ENCODE measurements around the gene ARFGAP3. TPM values are rescaled to one million over a fixed set of nuclear protein-coding genes. Genes with fewer than 3 reads are reported as not detected.
"Not testable (repeated sequence)": the region's sequence is repeated elsewhere in the genome, so short reads cannot be mapped to it uniquely, and the experiment has no call there.

ARFGAP3 gene
- total RNA-seq, 1 donor from 2014 or later: 62.0 TPM

- no peak for TF ChIP-seq CTCF (IDR thresholded peaks at IDR 0.05; ENCODE audit: insufficient read depth, low read length, poor library complexity, severe bottlenecking)
- no peak overlapping the region for H3K4me3 ChIP-seq (ENCODE audit: low read depth, low read length)
- H3K27me3 ChIP-seq (ENCODE audit: control insufficient read depth, insufficient read depth, low read length): peaks cover 2% of the 10 kb centered on the region
These were observed 71.2 kb downstream of the ARFGAP3 start for GRCh38 chr22:42785706-42786499.

GRCh38 chr22:42782306-42782705 is 74.8 kb downstream of the ARFGAP3 start:
- not testable (repeated sequence) for H3K4me3 ChIP-seq (ENCODE audit: low read depth, low read length); H3K27me3 ChIP-seq (ENCODE audit: control insufficient read depth, insufficient read depth, low read length); DNase-seq (ENCODE audit: low read depth); H3K36me3 ChIP-seq (ENCODE audit: control insufficient read depth, insufficient read depth, low read length)

More at GRCh38 chr22:42785706-42786499, 71.2 kb downstream of the ARFGAP3 start:
- no peaks in the 10 kb centered on the region for H3K36me3 ChIP-seq (ENCODE audit: control insufficient read depth, insufficient read depth, low read length)
- DNase-seq (ENCODE audit: low read depth): no peak

- TF ChIP-seq CTCF (IDR thresholded peaks at IDR 0.05; ENCODE audit: insufficient read depth, low read length, poor library complexity, severe bottlenecking): peak; percentile 77
- Histone ChIP-seq H3K27me3 (ENCODE audit: control insufficient read depth, insufficient read depth, low read length) (no peaks in the 10 kb centered on the region), H3K36me3 (ENCODE audit: control insufficient read depth, insufficient read depth, low read length) (no peaks in the 10 kb centered on the region), H3K4me3 (ENCODE audit: low read depth, low read length) (no peak overlapping the region)
- peak; percentile 80 for DNase-seq (ENCODE audit: low read depth)
These were observed 77.0 kb downstream of the ARFGAP3 start for GRCh38 chr22:42780070-42780540.

GRCh38 chr22:42777126-42777525 is 79.9 kb downstream of the ARFGAP3 start:
- no peak for TF ChIP-seq CTCF (IDR thresholded peaks at IDR 0.05; ENCODE audit: insufficient read depth, low read length, poor library complexity, severe bottlenecking)
- no peaks in the 10 kb centered on the region for H3K27me3 ChIP-seq (ENCODE audit: control insufficient read depth, insufficient read depth, low read length)
- DNase-seq (ENCODE audit: low read depth): no peak
- no peaks in the 10 kb centered on the region for H3K36me3 ChIP-seq (ENCODE audit: control insufficient read depth, insufficient read depth, low read length)
- no peak overlapping the region for H3K4me3 ChIP-seq (ENCODE audit: low read depth, low read length)

GRCh38 chr22:42773167-42773566 is 83.9 kb downstream of the ARFGAP3 start:
- no peak for TF ChIP-seq CTCF (IDR thresholded peaks at IDR 0.05; ENCODE audit: insufficient read depth, low read length, poor library complexity, severe bottlenecking)
- H3K4me3 ChIP-seq (ENCODE audit: low read depth, low read length): no peak overlapping the region
- DNase-seq (ENCODE audit: low read depth): no peak
- no peaks in the 10 kb centered on the region for H3K27me3 ChIP-seq (ENCODE audit: control insufficient read depth, insufficient read depth, low read length)
- no peaks in the 10 kb centered on the region for H3K36me3 ChIP-seq (ENCODE audit: control insufficient read depth, insufficient read depth, low read length)

GRCh38 chr22:42772647-42773046 is 84.4 kb downstream of the ARFGAP3 start:
- no peak for TF ChIP-seq CTCF (IDR thresholded peaks at IDR 0.05; ENCODE audit: insufficient read depth, low read length, poor library complexity, severe bottlenecking)
- no peaks in the 10 kb centered on the region for H3K36me3 ChIP-seq (ENCODE audit: control insufficient read depth, insufficient read depth, low read length)
- H3K27me3 ChIP-seq (ENCODE audit: control insufficient read depth, insufficient read depth, low read length): no peaks in the 10 kb centered on the region
- DNase-seq (ENCODE audit: low read depth): no peak
- no peak overlapping the region for H3K4me3 ChIP-seq (ENCODE audit: low read depth, low read length)
